ENCODE results near the gene STXBP2.

STXBP2 gene

DNA sequence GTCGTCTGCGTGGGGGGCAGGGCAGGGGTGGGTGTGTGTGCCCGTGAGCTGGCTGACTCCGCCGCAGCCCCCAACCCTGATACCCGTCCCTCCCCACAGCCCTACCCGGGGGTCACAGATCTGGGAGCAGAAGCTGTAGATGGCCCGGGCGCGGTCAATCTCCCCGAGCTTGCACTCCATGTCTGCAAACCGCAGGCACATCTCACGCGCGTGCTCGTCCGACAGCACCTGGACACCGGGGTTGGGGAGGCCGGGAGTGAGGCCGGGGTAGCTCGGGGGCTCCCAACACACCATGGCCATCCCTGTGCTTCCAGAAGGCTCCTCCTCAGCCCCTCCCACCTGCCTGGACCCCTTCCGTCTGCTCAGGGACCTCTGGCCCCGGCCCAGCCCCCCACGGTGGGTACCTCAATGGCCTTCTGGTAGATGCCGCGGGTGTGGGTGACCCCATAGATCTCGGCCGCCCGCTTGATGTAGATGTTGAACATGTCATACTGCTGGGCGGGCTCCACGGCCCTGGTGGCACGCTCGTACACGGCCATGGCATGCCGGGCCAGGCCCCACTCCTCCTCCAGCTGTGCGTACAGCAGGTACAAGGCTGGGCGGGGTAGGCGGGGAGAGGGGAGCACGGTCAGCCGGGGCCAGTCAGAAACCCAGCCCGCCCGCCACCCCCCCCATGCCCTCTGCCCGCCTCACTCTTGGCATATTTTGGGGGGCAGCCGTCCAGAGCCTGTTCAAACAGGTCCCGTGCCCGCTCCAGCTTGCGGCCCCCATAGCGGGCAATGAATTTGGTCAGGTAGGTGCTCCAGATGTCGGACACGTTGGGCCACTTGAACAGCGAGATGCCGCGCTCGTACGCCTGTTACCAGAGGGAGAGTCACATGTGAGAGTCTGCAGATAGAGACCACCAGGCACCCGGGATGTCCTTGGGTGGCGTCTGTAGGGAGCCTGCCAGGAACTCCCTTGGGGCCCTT is 16.2 kb upstream of the STXBP2 start:
- TF ChIP-seq GATA3 (IDR thresholded peaks at IDR 0.05; ENCODE audit: low read depth, low read length) = no peak
- no peak for TF ChIP-seq GATA2 (IDR thresholded peaks at IDR 0.05; ENCODE audit: low read depth, low read length)

DNA sequence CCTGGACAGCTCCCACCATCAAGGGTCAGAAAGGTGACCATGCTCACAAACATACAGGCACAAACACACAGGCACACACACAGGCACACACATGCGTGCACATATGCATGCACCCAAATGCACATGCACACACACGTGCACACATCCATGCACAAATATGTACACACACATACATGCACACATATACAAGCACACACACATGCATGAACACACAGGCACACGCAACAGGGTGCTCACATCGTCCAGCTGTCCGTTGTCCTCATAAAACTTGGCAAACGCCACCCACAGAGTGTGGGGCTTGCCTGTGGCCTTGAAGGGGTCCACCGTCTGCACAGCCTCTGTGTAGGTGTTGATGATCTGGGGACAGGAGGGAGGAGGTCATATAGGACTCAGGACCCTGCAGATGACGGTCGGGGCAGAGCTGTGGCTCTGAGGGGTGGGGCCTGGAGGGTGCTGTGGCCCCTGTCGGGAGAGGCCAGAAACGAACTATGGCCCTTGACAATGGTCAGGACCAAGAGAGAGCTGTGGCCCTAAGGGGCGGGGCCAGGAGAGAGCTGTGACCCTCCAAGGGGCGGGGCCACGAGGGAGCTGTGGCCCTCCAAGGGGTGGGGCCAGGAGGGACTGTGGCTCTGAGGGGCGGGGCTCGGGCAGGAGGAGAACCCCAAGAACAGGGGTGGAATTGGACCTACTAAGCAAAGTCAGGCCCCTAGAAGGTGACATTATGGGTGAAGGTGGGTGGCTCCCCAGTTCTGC is 13.8 kb upstream of the STXBP2 start:
- TF ChIP-seq GATA3 (IDR thresholded peaks at IDR 0.05; ENCODE audit: low read depth, low read length) (no peak), GATA2 (IDR thresholded peaks at IDR 0.05; ENCODE audit: low read depth, low read length) (no peak)

DNA sequence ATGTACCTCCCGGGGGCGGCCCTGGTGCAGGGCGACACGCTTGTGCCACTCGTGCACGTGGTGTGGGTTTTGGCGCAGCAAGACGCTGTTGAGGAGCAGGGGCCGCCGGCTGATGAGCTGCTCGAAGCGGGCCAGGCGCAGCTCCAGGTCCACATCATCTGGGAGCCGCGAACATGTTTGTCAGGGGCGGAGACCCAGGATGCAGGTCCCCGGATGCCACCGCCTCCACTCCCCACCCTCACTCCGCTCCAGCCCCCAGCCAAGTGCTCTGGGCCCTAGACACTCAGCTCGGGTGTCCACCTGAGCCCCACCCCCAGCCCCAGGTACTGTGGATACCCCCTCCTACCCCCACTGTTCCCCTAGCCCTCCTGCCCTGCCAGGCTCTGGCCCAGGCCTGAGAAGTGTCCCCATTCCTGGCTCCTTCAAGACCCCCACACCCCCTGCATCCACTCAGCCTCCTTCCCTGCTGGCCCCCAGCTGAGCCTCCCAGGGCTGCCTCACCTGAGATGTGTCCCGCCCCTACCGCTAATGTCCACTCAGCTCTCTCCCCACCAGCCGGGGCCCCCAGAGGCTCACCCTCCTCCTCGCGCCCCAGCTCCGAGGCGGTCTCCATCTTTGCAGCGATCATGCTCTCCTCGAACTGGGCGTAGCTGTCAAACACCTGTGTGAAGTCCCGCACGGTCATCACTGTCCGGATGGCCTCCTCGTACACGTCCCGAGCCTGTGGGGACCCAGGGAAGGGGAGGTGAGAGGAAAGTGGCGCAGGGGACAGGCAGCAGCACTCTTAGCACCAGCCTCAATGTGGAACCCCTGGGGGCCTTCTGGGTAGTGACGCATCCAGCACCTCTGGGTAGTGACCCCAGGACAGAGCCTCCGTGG is 12.9 kb upstream of the STXBP2 start:
- TF ChIP-seq GATA3 (IDR thresholded peaks at IDR 0.05; ENCODE audit: low read depth, low read length) (no peak), GATA2 (IDR thresholded peaks at IDR 0.05; ENCODE audit: low read depth, low read length) (no peak)

DNA sequence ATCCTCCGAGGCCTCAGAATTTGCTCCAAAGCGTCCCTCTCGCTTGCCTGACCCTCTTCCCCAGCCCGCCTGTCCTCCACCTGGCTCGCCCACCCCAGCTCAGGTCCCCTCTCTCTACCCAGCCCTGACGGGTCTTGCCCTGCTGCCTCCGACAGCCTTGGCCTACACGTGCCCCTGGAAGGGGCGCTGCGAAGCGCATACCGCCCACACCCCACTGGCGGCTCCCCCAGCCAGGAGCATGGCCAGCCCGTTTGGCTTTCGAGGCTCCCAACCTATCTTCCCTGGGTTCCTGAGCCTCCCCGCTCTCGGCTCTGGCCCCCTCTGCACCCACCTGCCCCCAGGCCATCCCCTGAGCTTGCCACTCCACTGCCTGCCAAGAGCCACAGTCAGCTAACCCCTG is 12.1 kb upstream of the STXBP2 start:
- TF ChIP-seq GATA2 (IDR thresholded peaks at IDR 0.05; ENCODE audit: low read depth, low read length) (no peak), GATA3 (IDR thresholded peaks at IDR 0.05; ENCODE audit: low read depth, low read length) (no peak)

DNA sequence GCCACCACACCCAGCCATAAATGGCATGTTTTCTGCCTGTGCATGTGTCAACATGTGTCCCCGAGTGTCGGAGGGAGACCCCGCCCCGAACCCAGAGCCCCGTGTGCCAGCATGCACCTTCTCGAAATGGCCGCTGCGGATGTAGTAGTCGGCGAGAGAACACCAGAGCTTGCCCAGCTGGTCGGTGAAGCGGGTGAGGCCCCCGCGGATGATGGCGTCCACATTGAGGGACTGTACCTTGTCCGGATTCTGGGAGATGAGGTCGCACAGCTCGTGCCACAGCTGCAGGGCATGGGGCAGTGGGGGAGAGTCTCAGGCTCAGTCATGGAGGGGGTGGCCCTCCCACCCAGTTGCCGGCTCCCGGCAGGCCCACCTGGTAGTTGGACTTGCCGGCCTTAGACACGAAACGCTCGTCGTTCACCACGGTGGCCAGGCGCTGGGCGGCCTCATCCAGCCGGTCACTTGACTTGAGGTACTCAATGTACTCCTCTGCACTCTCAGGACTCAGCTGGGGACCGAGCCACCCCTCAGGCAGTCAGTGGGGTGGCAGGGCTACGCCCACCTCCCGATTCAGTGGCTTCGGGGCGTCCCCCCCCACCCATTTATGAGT is 11.0 kb upstream of the STXBP2 start:
- TF ChIP-seq GATA3 (IDR thresholded peaks at IDR 0.05; ENCODE audit: low read depth, low read length) (no peak), GATA2 (IDR thresholded peaks at IDR 0.05; ENCODE audit: low read depth, low read length) (no peak)

DNA sequence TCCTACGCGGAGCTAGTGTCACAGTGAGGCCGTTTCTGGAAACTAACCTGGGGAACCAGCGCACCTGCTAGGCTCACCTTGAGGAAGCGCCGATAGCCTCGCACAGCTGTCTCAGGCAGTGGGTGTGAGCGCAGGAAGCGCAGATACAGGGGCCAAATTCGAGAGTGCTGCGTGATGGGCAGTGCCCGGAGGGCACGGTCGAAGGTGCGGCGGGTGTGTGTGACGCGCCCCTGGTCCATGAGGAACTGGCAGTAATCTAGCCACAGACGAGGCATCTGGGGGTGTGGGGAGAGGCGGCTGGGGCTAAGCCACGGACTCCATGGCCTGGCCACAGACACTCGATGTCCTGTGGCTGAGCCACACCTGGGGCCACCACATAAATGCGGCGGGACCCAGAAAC is 9.7 kb upstream of the STXBP2 start:
- TF ChIP-seq GATA3 (IDR thresholded peaks at IDR 0.05; ENCODE audit: low read depth, low read length) (no peak), GATA2 (IDR thresholded peaks at IDR 0.05; ENCODE audit: low read depth, low read length) (no peak)

DNA sequence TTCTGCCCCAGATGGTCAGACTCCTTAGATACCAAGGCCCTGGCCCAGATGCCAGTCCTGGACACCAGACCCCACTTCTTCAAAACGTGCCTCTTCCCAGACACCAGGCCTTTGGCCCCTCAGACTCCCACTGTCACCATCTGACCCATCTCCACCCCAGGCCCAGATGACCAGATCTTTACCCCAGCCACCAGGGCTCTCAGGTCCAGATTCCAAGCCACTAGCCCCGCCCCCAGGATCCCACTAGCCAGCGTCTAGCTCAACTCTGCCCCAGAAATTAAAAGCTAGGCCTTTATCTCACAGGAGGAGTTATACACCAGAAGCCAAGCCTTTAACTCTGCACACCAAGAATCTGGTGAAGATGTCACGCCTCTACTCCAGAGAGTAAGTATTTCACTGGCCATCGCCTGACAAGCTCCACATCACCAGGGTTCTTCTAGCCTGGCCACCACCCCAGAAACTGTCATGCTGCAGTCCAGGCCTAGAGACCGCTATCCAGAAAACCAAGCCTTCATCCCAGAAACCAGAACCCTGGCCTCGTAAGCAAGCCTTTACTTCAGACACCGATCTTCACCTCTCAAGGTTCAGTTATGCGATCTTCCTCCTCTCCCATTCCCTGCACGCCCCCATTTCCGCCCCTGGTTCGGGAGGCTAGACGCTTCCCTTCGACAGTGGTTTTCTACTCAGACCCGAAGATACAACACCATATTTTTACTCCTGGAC is 8.2 kb upstream of the STXBP2 start:
- TF ChIP-seq GATA2 (IDR thresholded peaks at IDR 0.05; ENCODE audit: low read depth, low read length) = no peak
- TF ChIP-seq GATA3 (IDR thresholded peaks at IDR 0.05; ENCODE audit: low read depth, low read length) = no peak

DNA sequence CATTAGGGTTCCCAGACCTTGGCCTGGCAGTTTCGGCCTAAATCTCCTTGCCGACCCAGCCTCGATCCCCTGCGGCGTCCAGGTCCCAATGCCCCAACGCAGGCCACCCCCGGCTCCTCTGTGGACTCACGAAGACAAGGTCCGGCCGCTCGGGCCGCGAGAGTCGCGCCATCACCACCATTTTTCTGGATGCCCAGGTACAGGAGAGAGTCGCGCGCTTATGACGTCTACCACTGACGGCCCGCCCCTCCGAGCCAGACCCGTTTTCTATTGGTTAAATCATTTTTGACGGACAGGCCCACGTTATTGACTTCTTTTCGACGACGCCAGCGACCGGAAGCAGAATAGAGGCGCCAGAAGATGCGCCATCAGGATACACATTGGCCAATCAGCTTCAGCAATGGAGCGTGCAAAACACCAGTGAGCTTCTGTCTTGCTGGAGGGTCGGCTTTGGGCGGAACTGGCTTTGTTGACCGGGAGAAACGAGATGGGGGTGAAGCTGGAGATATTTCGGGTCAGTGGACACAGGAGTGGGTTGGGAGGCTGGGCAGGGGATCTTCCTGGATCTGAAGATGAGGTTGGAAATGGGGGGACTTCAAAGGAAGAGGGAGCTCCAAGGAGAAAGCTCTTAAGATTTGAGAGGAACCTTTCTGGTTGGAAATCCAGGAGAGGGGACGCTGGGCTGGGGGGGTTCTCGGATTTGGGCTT is 7.4 kb upstream of the STXBP2 start, which contains the start of the genes PET100 and XAB2:
Gene PET100, plus strand, starts transcription at position 447 of the 708 bp plus-strand sequence. Its CDS starts 41 bp downstream, at position 488.
Gene XAB2, minus strand, starts transcription at position 199 of the 708 bp plus-strand sequence. Its CDS starts 18 bp downstream, at position 181.
- TF ChIP-seq GATA2 (IDR thresholded peaks at IDR 0.05; ENCODE audit: low read depth, low read length) = no peak
- no peak for TF ChIP-seq GATA3 (IDR thresholded peaks at IDR 0.05; ENCODE audit: low read depth, low read length)

DNA sequence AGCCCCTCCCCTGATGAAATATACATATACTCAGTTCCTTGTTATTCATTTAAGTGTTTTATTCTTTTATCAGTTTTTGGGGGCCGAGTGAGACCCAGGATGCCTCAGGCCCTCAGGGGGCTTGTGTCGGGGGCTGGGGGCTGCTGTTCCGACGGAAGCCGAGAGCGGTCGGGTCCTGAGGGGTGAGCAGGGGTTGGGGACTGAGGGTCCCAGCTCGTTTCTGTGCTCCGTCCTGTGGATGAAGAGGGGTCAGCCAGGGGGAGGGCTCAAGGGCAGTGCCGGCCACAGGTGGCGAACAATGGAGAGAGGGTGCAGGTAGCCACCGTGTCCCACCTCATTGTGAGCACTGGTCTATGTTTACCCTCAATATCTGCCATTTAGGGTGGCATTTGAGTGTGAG is 5.3 kb upstream of the STXBP2 start:
- TF ChIP-seq GATA2 (IDR thresholded peaks at IDR 0.05; ENCODE audit: low read depth, low read length) (no peak), GATA3 (IDR thresholded peaks at IDR 0.05; ENCODE audit: low read depth, low read length) (no peak)

DNA sequence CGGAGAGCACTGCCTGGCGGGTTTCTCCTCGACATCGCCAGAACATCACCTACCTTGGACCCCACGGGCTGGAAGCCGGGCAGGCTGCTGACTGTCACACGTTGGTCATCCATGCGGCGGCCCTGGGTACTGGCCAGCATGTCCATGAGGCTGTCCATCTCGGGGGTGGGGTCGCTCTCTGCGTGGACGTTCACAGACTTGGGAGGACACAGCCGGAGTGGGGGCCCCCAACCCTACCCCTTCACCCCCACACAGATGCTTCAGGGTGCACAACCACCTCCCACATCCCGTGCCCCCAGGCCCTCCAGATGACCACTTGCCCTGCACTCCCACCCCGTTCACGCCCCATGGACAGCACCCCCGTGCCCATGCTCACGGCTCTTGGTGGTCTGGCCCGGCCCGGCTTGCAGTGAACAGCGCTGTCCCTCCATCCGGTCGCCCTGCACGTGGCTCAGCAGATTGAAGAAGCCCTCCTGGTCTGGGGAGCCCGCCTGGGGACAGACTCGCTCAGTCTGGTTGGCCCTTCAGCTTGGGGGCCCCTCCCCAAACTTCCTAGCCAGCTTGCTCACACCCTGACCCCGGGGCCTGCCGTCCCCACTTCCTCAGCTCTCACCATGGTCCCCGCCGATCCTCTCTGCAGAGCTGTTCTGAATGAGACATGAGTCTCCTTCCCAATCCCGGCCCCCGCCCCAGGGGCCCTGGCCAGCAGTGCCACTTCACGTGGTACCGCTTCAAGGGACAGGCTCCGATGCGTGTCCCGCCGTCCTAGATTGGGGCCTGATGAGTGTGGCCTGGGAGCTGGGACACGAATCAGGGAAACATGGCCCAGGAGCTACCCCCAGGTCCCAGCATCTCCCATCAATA is 4.3 kb upstream of the STXBP2 start:
- TF ChIP-seq GATA3 (IDR thresholded peaks at IDR 0.05; ENCODE audit: low read depth, low read length) (no peak), GATA2 (IDR thresholded peaks at IDR 0.05; ENCODE audit: low read depth, low read length) (no peak)

DNA sequence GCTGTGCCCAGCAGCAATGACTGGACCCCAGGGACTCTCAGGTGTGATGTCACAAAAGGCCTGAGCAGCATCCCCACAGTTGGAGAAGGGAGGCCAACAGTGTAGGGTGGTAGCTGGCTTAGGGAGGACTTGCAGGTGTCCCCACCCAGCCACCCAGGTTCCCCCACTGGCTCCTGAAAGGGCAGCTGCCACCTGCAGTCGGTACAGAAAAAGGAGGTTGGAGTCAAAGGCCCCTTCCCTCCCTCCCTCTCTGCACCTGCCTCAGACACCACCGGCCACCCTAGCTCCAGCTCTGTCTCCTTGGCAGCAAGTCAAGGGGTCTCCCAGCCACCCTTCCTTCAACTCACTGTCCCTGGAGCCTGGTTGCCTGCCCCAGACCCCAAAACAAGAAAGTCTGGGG is 3.2 kb upstream of the STXBP2 start, which contains the start of gene PCP2:
Gene PCP2, minus strand, starts transcription at position 22 of the 400 bp plus-strand sequence. CDS start 262 bp downstream, outside the sequence.
- TF ChIP-seq GATA2 (IDR thresholded peaks at IDR 0.05; ENCODE audit: low read depth, low read length) (no peak), GATA3 (IDR thresholded peaks at IDR 0.05; ENCODE audit: low read depth, low read length) (no peak)

All from SH-SY5Y (cell line).